DMS79 (cell line): Measurements from ENCODE around the gene SHLD1.
A peak's percentile ranks its signal among the peaks of the same experiment; 100 is the strongest.

ENCODE experiments used
- DNase-seq: peaks from one replicate; lab custom pipeline; 2025; lab: John Stamatoyannopoulos, UW

The SHLD1 gene

DNA sequence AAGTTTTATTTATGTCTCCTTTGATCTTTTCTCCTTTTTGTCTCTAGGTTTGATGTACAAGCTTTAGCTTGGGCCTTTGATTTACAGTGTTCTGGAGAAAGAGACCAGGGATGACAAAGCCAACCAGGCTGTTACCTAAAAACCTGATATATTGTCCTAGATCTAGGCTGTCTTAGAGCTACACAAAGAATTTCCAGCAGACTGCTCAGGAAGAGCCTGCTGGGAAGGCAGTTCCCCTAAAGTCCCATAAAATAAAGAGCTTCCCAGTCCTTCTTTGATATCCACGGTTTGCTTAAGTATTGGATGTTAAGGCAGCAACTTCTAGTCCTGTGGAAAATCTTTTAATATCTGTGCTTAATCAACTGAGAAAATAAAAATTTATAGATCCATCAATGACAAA lies 70.5 kb downstream of the SHLD1 start:
- DNase-seq = no peak

DNA sequence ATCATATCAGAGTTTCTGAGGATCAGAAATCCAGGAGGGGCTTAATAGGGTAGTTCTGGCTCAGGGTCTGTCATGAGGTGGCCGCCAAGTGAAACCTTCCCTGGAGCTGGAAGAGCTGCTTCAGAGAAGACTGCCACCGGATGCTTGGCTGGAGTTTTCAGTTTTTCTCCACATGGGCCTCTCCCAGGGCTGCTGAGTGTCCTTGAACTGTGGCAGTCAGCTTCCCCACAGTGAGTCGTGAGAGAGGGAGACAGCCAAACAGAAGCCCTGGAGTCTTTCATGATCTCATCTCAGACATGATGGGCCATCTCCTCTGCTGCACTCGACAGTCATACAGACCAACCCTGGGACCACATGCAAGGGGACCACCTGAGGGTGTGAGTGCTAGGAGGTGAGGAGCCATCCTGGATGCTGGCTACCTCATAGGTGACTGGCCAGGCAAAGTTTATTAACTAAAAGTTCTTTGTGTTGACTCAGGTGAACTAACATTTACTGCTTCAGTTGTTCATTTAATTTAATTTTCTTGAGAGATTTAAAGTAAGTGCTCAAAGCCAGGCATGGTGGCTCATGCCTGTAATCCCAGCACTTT lies 71.5 kb downstream of the SHLD1 start:
- no peak for DNase-seq

DNA sequence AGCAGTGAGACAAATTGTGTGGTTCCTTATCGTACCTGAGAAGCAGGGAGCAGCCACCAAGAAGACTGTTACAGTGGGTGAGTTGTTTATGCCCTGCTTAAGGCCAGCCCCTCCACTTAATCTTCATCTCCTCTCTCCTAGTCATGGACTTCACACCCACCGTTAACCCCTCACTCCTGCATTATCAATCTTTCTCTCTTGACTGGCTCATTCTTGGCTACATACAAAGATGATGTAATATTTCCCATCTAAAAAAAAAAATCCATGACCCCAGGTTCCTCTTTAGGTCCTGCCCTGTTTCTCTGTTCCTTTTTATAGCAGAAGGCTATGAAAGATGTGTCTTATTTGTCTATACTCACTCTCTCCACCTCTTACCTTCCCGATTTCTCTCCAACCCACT lies 72.4 kb downstream of the SHLD1 start:
- no peak for DNase-seq

DNA sequence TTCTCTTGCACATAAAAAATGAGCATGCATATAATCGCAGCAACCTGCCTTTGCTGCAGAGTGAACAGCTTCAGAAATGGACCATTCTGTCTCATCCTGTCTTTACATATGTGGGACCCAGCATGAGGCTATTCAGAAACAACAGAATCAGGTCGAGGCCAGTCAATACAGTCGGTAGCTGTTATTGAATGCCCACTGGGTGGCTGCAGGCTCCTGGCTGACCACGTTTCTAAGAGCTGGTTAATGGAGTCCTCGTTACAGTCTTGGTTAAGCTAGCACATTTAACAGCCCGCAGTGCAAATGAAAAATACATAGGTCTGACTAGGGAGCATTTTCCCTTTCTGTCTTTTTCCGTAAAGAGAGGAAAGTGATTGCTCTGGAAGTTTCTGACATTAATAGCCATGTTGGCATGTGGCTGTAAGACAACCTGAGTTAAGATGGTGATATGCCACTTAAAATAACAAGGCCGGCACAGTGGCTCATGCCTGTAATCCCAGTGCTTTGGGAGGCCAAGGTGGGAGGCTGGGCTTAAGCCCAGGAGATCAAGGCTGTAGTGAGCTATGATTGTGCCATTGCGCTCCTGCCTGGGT lies 75.0 kb downstream of the SHLD1 start:
- DNase-seq = no peak

DNA sequence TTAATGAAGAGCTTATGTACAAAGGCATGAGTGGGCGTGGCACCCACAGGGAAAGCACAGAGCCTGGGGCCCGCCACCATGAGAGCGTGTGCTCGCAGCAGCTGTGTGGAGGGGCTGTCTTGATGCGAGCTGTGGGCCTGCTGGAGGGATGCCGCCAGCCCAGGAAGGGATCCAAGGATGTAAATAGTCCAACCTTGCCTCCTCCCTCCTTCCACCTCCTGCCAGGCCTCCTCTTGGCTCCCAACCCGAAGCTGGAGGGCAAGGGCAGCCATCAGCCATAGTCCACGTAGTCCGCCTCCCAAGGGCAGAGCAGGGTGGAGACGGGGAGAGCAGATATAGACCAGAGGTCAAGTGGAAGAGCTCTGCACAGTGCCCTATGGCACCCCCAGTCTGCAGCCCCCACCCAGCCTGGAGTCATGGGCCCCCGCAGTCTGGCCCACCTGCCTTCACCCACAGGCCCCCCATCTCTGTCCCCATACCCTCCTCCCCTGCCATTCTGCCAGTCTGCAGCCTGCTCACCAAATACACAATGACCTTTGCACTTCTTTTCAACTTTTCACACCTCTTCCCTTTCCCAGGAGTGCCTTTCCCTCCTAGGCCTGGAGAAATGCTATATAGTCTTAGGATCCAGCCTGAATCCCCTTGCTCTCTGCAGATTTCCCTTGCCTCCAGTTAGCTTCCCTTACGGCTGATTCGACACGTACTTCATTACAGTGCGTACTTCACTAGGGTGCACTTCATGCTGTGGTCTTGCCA lies 77.1 kb downstream of the SHLD1 start:
- no peak for DNase-seq

DNA sequence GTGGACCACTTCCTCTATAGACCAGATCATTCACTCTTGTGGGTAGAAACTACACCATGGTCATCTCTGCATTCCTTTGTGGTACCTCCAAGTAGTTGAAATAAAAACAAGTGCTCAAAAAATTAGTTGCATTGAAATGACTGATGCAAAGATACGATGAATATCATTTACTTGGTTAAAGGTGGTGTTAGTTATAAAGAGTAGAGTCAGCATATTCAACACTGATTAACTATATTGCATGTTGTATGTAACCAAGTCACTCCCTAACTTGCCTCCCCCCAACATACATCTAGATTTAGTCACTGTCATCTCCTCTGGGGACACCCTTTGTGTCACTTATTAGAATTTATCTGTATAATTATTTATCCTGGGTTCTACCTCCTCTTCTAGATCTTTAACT lies 77.7 kb downstream of the SHLD1 start:
- DNase-seq = no peak

DNA sequence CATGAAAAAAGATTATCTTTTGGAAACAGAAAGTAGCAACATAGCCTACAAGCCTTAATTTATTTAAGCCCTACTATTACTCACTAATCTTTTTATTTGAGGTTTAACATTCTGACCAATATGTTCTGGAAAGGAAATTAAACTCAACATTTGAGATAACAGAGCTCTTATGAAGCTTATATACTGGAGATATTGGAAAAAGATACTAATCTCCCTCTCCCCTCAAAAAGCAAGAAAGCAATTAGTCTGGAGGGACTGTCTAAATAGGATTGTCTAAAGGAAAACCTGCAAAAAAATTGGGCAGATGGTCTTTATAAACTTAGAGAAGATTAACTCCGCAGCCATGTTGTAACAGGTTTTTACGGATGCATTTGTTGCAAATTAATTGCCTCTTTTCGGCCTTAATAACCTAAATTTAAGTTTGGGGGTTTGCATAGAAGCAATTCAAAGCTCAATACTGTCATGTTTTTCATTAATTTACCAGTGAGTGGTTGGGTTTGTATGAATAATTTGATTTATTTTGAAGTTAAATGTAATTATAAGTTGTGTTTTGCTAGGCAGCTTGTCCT lies 79.1 kb downstream of the SHLD1 start:
- DNase-seq = no peak

DNA sequence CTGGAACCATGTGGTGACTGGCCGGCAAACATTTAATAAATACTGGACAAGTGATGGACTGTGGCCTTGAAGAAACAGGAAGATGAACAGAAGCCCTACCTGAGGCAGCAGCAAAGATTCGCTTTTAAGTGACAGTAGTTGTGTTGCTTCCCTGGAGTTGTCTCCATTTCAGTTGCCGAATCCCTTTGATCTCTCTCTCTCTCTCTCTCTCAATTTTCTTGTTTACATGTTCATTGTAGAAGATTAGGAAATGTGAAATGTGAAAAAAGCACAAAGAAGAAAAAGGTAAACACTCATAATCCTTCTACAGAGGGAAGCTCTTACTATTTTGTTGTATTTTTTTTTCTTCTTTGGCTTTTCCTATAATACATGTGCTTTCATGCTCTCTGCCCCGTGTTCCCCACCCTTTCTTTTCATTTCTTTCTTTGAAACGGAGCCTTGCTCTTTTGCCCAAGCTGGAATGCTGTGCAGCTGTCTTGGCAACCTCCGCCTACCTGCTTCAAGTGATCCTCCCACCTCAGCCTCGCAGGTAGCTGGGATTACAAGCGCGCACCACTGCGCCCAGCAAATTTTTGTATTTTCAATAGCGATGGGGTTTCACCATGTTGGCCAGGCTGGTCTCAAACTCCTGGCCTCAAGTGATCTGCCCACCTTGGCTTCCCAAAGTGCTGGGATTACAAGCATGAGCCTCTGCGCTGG lies 81.5 kb downstream of the SHLD1 start:
- DNase-seq = no peak

DNA sequence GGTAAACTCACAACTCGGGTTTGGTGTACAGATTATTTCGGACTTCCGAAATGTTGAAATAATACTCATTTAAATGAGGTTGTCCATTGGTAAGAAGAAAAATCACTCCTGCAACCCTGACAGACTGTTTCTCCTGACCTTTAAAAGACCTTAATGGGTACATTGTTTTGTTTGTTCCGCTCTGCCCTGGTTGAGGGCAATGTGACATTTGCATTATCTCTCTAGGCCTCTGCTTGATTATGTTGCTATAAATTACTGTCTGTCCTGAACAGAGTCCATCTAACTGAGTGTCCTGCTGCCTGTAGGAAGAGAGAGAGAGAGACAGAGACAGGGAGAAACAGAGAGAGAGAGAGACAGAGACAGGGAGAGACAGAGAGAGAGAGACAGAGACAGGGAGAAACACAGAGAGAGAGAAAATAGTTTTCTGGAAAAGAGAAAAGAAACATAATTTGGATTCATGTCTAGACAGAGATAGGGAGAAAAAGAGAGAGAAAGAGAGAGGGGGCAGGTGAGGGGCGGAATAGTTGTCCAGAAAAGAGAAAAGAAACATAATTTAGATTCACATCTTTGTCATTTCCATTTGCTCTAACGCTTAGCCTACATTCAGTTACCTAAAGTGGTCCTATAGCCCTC lies 83.2 kb downstream of the SHLD1 start:
- no peak for DNase-seq

DNA sequence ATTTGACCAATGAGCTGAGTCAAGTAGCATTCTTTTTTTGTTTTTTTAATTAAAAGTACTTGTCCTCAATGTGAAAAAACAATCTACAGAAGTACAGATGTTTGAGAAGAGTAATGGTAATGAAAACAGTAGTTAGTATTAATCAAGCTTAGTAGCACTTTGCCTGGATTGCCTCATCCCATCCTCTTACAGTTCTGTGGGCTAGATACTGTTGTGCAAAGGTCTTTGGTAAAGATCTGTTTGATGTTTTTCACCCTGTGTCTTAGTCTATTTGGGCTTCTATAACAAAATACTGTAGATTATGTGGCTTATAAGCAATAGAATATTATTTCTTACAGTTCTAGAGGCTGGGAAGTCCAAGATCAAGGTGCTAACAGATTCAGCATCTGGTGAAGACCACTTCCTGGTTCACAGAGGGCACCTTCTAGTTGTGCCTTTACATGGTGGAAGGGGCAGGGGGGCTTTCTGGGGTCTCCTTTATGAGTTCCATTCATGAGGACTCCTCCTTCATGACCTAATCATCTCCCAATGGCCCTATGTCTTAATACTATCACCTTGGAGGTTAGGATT lies 84.3 kb downstream of the SHLD1 start:
- DNase-seq = no peak

DNA sequence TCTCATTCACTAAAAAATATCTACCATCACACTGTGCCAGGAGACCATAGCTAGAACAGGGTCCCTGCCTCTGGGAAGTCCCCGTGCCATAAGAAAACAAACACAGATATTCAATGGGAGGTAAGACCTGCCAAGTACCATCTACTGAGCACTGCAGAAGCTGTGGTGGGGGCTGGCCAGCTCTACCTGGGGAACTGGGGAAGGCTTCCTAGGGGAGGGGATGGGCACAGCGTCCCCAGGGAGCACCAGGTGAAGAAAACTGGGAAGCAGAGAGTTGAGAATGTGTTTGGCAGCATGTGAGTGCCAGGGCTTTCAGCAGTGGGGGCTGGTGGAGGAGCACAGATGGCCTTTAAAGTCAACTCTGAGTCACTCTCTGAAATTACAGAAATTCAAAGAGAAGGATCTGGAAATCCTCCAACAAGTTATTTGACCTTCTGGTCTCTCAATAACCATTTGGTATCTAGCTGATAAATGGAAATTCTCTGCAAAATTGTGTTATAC lies 85.2 kb downstream of the SHLD1 start:
- DNase-seq = no peak

DNA sequence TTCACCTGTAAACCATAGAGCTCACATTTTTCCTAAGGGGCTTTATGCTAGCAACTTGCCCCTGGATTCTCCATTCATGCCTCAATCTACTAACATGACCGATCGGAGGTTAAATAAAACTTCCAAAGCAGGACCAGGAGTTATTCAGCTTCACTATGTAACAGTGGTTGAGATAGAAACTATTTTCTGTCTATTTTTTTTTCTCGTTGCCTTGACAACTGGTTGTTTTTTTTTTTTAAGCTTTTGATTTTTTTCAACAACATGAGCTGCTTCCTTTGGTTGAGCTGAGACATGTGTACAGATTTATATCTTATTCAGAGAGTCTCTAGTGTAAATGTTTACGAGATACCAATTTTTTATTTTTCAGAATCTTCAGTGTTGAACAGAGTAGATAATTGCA lies 85.7 kb downstream of the SHLD1 start:
- DNase-seq = no peak

DNA sequence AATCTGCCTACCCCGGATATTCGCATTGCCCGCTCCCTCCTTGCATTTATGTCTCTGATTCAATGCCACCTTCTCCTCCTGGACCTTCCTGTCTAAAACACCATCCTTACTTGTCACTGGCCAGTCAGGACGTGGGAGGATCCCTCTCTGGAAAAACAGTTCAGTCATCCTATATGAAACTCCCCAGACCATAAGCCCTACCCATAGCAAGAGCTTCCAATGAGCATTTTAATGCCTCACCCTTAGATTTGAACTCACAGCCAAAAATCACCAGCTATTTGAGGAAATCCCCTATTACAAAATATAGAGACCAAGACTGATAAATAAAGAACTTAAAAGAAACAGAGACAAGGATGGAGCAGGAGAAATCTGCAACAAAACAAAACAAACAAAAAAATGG lies 86.4 kb downstream of the SHLD1 start:
- no peak for DNase-seq

DNA sequence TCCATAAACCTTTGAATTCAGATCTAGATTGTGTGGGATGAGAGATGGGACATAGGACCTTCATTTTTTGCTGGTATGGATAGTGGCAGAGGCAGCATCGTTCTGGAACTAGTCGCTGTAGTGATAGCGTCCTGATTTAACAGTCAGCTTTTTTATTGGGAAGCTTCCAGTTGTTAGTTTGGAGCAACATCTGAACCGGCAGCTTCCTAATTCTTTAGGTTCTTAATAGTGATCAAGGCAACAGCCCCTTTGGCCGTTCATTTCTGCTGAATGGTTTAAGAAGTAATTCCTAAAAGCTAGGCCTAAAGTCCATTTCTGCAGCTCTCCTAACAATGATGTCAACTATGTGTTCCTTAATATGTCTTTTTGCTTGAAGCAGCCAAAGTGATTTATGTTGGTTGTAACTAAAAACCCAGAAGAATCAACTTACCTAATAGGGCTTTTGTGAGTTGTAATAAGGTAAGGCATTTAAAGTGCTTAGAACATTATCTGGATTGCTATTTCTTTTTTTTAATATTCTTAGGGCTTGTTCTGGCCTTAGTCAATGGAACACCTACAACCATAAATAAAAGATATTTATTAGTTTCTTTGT lies 90.3 kb downstream of the SHLD1 start:
- DNase-seq = no peak

DNA sequence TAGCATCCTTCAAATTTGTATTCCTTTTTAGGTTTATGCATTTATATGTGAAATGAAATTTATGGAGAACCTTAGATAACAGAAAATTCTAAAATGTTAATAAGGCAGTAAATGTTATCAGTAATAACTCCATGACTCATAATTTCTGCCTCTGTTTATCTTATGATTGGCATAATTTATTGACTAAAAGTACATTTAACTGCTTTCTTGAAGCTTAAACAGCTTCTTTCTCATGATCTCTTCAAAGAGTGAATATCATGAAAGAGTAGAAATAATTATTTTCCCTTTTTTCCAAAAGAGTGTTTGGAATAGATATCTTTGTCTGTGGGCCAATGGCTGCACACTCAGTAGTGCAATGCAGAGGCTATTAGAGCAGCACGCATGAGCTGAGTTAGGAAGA lies 91.3 kb downstream of the SHLD1 start:
- no peak for DNase-seq

DNA sequence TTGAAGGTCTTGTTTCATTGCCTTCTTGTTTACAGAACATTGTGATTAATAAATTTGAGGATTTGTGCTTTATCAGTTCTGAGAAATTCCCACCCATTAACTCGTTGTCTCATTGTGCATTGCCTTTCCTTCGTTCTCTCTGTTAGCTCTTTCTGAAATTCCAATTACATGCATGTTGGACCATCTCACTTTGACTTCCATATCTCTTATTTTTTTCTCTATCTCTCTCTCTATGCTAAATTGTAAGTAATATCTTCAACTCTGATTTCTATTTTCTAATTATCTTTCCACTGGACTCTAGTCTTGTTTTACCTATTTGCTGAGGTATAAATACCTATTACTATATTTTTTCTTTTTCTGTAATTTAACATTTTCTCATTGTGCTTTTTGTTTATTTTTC lies 92.3 kb downstream of the SHLD1 start:
- no peak for DNase-seq

DNA sequence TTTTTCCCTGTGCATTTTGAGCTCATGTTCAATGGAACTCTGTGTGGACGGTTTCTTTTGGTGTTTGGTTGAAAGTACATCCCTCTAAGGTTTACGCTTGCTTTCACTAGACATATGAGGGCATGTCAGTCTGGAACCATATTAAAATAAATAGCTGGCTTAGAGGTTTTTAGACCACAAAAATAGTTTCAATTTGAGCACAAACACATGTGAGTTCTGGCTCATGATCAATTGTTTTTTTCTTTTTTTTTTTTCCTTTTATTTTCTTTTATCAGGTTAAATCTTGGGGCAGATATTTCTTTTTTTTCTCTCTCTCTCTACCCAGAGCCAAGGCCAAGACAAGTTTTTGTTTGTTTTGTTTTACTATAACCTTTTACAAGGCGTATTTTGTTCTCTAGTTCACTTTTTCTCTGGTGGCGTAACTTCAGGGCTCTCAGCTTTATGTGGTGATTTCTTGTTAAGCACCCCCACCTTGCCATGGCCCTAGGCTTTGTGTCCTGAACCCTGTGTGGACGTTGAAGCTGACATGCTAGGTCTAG lies 92.9 kb downstream of the SHLD1 start:
- no peak for DNase-seq

DNA sequence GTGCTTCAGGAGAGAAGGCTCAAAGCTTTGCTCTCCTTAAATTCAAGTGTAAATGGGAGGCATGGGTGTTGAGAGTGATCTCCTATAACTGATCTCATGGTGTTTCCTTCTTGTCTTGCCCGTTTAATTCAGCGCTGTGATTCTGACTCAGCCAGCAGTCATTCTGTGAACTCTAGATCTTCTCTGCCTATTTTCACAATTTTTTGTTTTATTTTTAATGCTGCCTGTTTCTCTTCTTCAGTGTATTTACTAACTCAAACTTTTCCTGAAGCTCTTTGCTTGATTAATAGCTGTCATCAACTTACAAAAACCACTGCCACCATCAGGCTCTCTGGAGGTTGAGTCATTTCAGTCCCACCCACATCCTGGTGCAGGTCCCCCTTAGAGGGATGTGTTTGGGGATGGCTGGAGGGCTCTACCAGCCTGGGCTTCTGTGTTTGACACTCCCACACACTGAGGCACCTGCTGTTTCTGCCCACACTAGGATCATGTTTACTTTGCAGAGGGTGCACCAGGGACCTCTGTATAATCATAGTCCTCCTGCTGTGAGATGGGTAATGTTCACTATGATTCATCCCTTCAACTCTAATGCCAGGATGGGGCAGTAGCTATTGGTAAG lies 94.0 kb downstream of the SHLD1 start:
- DNase-seq = no peak

DNA sequence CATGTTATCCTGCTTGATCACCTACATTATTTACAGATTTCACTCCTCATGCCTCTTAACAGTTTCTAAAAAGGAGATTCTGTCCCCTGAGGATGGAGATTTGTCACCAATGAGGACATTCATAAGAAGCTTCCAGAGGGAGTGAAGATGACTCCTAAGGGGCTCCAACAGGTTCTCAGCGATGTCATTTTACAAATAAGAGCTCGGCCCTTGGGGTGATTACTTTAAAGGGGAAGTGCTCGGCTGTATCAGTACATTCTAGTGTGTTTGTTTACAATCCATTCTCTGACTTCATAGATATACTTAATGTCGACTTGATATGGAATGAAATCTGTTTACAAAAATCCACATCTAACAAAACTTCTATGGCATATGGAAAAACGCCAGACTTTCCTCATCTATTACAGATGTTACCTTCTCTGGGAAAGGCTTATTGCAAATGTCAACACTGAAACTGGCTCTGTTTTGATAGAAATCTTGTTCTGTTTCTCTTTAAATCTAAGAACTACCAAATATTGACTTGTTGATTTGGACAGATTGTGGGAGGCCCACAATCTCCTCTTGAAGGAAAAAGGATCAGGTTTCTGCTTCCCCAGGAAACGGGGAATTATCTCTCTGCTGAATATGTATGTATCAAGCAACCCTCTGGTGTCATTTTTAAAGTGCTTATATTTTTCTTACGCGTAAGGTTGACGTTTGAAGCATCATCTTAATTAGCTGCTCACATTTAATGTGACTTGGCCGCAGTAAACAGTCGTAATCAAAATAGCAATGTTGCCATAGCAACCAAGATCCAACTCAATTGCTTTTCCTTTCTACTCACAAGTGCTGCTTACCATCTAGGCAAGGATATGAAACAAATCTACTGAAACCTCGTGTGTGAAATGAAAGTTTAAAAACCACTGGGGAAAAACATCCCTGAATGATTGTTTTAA lies 95.7 kb downstream of the SHLD1 start:
- peak; percentile 51 for DNase-seq
